ENCODE data around the gene TMED10. TPM values are rescaled to one million over a fixed set of nuclear protein-coding genes. Genes with fewer than 3 reads are reported as not detected.

Gene TMED10
- total and polyA plus RNA-seq, 2 of the 13 experiments (the other 11 are each of a cell fraction or from before 2014, with no cell fraction given) = 311 to 377 TPM

- TF ChIP-seq ZGPAT (CRISPR knock-in tag; IDR thresholded peaks at IDR 0.05) = peak; percentile 88
- TF ChIP-seq ZNF737 (CRISPR knock-in tag; IDR thresholded peaks at IDR 0.05; ENCODE audit: borderline replicate concordance) = no peak
- peak; percentile 98 for TF ChIP-seq HMG20B (CRISPR knock-in tag; conservative IDR thresholded peaks at IDR 0.05)
- TF ChIP-seq ZNF792 (CRISPR knock-in tag; IDR thresholded peaks at IDR 0.05) = peak; percentile 92
- TF ChIP-seq HNF4G (IDR thresholded peaks at IDR 0.05; ENCODE audit: borderline replicate concordance, low read depth, low read length) = no peak
- peak; percentile 40; the same call in 1 of the 2 replicates for TF ChIP-seq HNF4G (CRISPR knock-in tag; IDR thresholded peaks at IDR 0.05; ENCODE audit: borderline replicate concordance, low read depth)
- 0 out of 2 replicates have a peak, but pooled peaks have one; percentile 43 for TF ChIP-seq KDM2A (CRISPR knock-in tag; IDR thresholded peaks at IDR 0.05; ENCODE audit: borderline replicate concordance, low read depth)
- peak; percentile 83 for TF ChIP-seq ZBTB34 (CRISPR knock-in tag; IDR thresholded peaks at IDR 0.05)
- no peak for TF ChIP-seq ZNF232 (CRISPR knock-in tag; IDR thresholded peaks at IDR 0.05; ENCODE audit: borderline replicate concordance)
- peak; percentile 86 for TF ChIP-seq IRF2 (CRISPR knock-in tag; IDR thresholded peaks at IDR 0.05)
- peak; percentile 29; the same call in 1 of the 2 replicates for TF ChIP-seq YEATS2 (CRISPR knock-in tag; IDR thresholded peaks at IDR 0.05; ENCODE audit: borderline replicate concordance)
- TF ChIP-seq PCBP2 (optimal IDR thresholded peaks at IDR 0.05; ENCODE audit: low read depth, low read length, poor library complexity, severe bottlenecking) = no peak
- TF ChIP-seq MATR3 (CRISPR knock-in tag; IDR thresholded peaks at IDR 0.05) = no peak
- peak; percentile 85 for TF ChIP-seq PPARG (CRISPR knock-in tag; conservative IDR thresholded peaks at IDR 0.05)
- TF ChIP-seq ZNF556 (CRISPR knock-in tag; IDR thresholded peaks at IDR 0.05; ENCODE audit: borderline replicate concordance) = no peak; the same call in 1 of the 2 replicates
- peak; percentile 68; the same call in 1 of the 2 replicates for TF ChIP-seq ZFP1 (CRISPR knock-in tag; IDR thresholded peaks at IDR 0.05)
- no peak for TF ChIP-seq RBM39 (IDR thresholded peaks at IDR 0.05; ENCODE audit: low read depth, low read length, poor library complexity, severe bottlenecking)
- TF ChIP-seq CEBPG (CRISPR knock-in tag; IDR thresholded peaks at IDR 0.05) = peak; percentile 66
- peak; percentile 48; the same call in 1 of the 2 replicates for TF ChIP-seq ZNF441 (CRISPR knock-in tag; IDR thresholded peaks at IDR 0.05; ENCODE audit: borderline replicate concordance)
- TF ChIP-seq KLF6 (CRISPR knock-in tag; IDR thresholded peaks at IDR 0.05) = peak; percentile 54; the same call in 1 of the 2 replicates
- peak; percentile 78; the same call in 1 of the 2 replicates for TF ChIP-seq SIX1 (CRISPR knock-in tag; IDR thresholded peaks at IDR 0.05; ENCODE audit: borderline replicate concordance)
- TF ChIP-seq ZNF567 (CRISPR knock-in tag; IDR thresholded peaks at IDR 0.05; ENCODE audit: borderline replicate concordance) = 0 out of 2 replicates have a peak, but pooled peaks have one; percentile 69
- TF ChIP-seq ZSCAN22 (CRISPR knock-in tag; IDR thresholded peaks at IDR 0.05) = no peak
- TF ChIP-seq ZNF746 (CRISPR knock-in tag; IDR thresholded peaks at IDR 0.05) = peak; percentile 93; the same call in 1 of the 2 replicates
- TF ChIP-seq HDAC1 (CRISPR knock-in tag; IDR thresholded peaks at IDR 0.05) = peak; percentile 85
- TF ChIP-seq ZNF468 (CRISPR knock-in tag; IDR thresholded peaks at IDR 0.05) = no peak
- peak; percentile 28; the same call in 1 of the 2 replicates for TF ChIP-seq GMEB2 (CRISPR knock-in tag; IDR thresholded peaks at IDR 0.05; ENCODE audit: low read depth)
Observed at GRCh38 chr14:75196468-75196867, 20.1 kb upstream of the TMED10 start (continued).
